ENCODE results near the gene ALG11. TPM values are rescaled to one million over a fixed set of nuclear protein-coding genes. Genes with fewer than 3 reads are reported as not detected.

Gene ALG11
- total and polyA plus RNA-seq, 4 donors: 5.4 to 34.5 (median 11.9) TPM

DNA sequence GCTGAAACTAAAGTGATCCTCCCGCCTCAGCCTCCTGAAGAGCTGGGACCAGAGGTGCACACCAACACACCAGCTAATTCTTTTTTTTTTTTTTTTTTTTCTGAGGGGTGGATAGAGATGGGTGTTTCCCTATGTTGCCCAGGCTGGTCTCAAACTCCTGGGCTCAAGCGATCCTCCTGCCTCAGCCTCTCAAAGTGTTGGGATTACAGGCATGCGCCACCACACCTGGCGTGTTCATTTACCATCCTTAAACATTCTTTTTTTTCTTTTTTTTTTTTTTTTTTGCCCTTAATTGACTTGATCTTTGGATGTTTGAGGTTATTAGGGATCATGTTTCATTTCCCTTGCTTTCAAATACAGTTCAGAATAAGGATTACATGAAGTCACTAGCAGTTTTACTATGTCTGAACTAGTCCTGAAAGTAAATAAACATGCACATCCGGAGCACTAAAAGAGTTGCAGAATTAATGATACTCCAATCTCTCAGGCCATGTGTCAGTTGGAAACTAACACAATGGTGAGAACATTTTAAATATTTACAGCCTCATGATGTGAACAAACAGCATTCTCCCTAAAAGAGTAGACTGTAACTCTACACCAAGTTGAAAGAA, 22.5 kb downstream of the ALG11 start:
- H3K9me3 ChIP-seq (ENCODE audit: control insufficient read depth in 4 of 4, low read length in 3 of 4): no peaks in the 10 kb centered on the region
- TF ChIP-seq EGR1 (IDR thresholded peaks at IDR 0.05; ENCODE audit: low read depth in 2 of 2): no peak
- TF ChIP-seq YY1 (IDR thresholded peaks at IDR 0.05): no peak
- TF ChIP-seq, protein P1, sequence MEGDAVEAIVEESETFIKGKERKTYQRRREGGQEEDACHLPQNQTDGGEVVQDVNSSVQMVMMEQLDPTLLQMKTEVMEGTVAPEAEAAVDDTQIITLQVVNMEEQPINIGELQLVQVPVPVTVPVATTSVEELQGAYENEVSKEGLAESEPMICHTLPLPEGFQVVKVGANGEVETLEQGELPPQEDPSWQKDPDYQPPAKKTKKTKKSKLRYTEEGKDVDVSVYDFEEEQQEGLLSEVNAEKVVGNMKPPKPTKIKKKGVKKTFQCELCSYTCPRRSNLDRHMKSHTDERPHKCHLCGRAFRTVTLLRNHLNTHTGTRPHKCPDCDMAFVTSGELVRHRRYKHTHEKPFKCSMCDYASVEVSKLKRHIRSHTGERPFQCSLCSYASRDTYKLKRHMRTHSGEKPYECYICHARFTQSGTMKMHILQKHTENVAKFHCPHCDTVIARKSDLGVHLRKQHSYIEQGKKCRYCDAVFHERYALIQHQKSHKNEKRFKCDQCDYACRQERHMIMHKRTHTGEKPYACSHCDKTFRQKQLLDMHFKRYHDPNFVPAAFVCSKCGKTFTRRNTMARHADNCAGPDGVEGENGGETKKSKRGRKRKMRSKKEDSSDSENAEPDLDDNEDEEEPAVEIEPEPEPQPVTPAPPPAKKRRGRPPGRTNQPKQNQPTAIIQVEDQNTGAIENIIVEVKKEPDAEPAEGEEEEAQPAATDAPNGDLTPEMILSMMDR (IDR thresholded peaks at IDR 0.05; ENCODE audit: low read depth, low read length, missing input control): no peak
- TF ChIP-seq FOXA1 (IDR thresholded peaks at IDR 0.05): no peak
- no peak overlapping the region for H3K9ac ChIP-seq (ENCODE audit: low read depth in 1 of 2, low read length in 2 of 2)
- H3K27ac ChIP-seq (ENCODE audit: low read depth in 1 of 2, low read length in 2 of 2): no peak overlapping the region
- no peak overlapping the region for H3K4me3 ChIP-seq (ENCODE audit: low read depth in 1 of 3, low read length in 3 of 3)
- no peaks in the 10 kb centered on the region for H3K27me3 ChIP-seq (ENCODE audit: control insufficient read depth in 4 of 4, insufficient read depth in 4 of 4, low read length in 3 of 4)
- peaks cover 0 to 3% (median 0%) of the 10 kb centered on the region in 4 donors for H3K4me1 ChIP-seq (ENCODE audit: control insufficient read depth in 4 of 4, insufficient read depth in 4 of 4, low read length in 3 of 4)
- WGBS: 86% methylated on average over 5 of the region's 5 CpGs
- no peaks in the 10 kb centered on the region for H3K36me3 ChIP-seq (ENCODE audit: control insufficient read depth in 4 of 4, insufficient read depth in 3 of 4, low read depth in 1 of 4, low read length in 3 of 4)
- DNase-seq (ENCODE audit: low spot score): no peak

DNA sequence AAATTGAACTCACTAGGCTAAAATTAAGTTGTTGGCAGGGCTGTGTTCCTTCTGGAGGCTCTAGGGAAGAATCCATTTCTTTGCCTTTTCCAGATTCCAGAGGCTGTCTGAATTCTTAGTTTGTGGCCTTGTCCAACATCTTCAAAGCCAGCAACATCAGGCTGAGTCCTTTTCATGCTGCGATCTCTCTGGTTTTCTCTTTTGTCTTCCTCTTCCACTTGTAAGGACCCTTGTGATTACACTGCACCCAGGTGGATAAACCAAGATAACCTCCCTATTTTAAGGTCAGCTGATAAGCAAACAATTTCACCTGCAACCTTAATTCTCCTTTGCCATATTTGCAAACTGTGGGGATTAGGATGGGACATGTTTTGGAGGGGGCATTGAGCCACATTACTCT, 23.8 kb downstream of the ALG11 start:
- H3K27ac ChIP-seq (ENCODE audit: low read depth in 1 of 2, low read length in 2 of 2): no peak overlapping the region
- no peak overlapping the region for H3K4me3 ChIP-seq (ENCODE audit: low read depth in 1 of 3, low read length in 3 of 3)
- H3K9ac ChIP-seq (ENCODE audit: low read depth in 1 of 2, low read length in 2 of 2): no peak overlapping the region
- H3K36me3 ChIP-seq (ENCODE audit: control insufficient read depth in 4 of 4, insufficient read depth in 3 of 4, low read depth in 1 of 4, low read length in 3 of 4): no peaks in the 10 kb centered on the region
- H3K9me3 ChIP-seq (ENCODE audit: control insufficient read depth in 4 of 4, low read length in 3 of 4): no peaks in the 10 kb centered on the region
- H3K27me3 ChIP-seq (ENCODE audit: control insufficient read depth in 4 of 4, insufficient read depth in 4 of 4, low read length in 3 of 4): no peaks in the 10 kb centered on the region
- H3K4me1 ChIP-seq (ENCODE audit: control insufficient read depth in 4 of 4, insufficient read depth in 4 of 4, low read length in 3 of 4): peaks cover 0 to 3% (median 0%) of the 10 kb centered on the region in 4 donors
- WGBS: 94% methylated on average over 1 of the region's 1 CpG
- no peak for DNase-seq (ENCODE audit: low spot score)
- TF ChIP-seq, protein P2, sequence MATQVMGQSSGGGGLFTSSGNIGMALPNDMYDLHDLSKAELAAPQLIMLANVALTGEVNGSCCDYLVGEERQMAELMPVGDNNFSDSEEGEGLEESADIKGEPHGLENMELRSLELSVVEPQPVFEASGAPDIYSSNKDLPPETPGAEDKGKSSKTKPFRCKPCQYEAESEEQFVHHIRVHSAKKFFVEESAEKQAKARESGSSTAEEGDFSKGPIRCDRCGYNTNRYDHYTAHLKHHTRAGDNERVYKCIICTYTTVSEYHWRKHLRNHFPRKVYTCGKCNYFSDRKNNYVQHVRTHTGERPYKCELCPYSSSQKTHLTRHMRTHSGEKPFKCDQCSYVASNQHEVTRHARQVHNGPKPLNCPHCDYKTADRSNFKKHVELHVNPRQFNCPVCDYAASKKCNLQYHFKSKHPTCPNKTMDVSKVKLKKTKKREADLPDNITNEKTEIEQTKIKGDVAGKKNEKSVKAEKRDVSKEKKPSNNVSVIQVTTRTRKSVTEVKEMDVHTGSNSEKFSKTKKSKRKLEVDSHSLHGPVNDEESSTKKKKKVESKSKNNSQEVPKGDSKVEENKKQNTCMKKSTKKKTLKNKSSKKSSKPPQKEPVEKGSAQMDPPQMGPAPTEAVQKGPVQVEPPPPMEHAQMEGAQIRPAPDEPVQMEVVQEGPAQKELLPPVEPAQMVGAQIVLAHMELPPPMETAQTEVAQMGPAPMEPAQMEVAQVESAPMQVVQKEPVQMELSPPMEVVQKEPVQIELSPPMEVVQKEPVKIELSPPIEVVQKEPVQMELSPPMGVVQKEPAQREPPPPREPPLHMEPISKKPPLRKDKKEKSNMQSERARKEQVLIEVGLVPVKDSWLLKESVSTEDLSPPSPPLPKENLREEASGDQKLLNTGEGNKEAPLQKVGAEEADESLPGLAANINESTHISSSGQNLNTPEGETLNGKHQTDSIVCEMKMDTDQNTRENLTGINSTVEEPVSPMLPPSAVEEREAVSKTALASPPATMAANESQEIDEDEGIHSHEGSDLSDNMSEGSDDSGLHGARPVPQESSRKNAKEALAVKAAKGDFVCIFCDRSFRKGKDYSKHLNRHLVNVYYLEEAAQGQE (IDR thresholded peaks at IDR 0.05): no peak
- TF ChIP-seq SP1 (IDR thresholded peaks at IDR 0.05) (no peak), FOXA2 (IDR thresholded peaks at IDR 0.05) (no peak), YY1 (IDR thresholded peaks at IDR 0.05) (no peak), TAF1 (conservative IDR thresholded peaks at IDR 0.05) (no peak), EGR1 (IDR thresholded peaks at IDR 0.05; ENCODE audit: low read depth in 2 of 2) (no peak), RXRA (IDR thresholded peaks at IDR 0.05) (no peak), HNF4G (IDR thresholded peaks at IDR 0.05) (no peak), FOXA1 (IDR thresholded peaks at IDR 0.05) (no peak), GABPA (IDR thresholded peaks at IDR 0.05 in 1 of 2, conservative IDR thresholded peaks at IDR 0.05 in 1 of 2) (no peak)

DNA sequence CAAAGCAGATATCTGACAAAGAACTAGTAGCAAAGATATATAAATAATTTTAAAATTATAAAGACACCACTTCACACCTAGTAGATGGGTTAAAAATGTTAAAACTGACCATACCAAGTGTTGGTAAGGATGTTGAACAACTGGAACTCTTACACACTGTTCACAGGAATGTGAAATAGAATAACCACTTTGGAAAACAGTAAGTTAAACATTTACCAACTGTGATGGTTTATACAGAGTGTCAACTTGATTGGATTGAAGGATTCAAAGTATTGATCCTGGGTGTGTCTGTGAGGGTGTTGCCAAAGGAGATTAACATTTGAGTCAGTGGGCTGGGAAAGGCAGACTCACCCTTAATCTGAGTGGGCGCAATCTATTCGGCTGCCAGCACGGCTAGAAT, 31.5 kb downstream of the ALG11 start:
- Histone ChIP-seq H3K4me3 (ENCODE audit: low read depth in 1 of 3, low read length in 3 of 3) (no peak overlapping the region), H3K4me1 (ENCODE audit: control insufficient read depth in 4 of 4, insufficient read depth in 4 of 4, low read length in 3 of 4) (no peaks in the 10 kb centered on the region), H3K9ac (ENCODE audit: low read depth in 1 of 2, low read length in 2 of 2) (no peak overlapping the region), H3K27ac (ENCODE audit: low read depth in 1 of 2, low read length in 2 of 2) (no peak overlapping the region), H3K36me3 (ENCODE audit: control insufficient read depth in 4 of 4, insufficient read depth in 3 of 4, low read depth in 1 of 4, low read length in 3 of 4) (no peaks in the 10 kb centered on the region), H3K27me3 (ENCODE audit: control insufficient read depth in 4 of 4, insufficient read depth in 4 of 4, low read length in 3 of 4) (no peaks in the 10 kb centered on the region), H3K9me3 (ENCODE audit: control insufficient read depth in 4 of 4, low read length in 3 of 4) (no peaks in the 10 kb centered on the region)
- DNase-seq (ENCODE audit: low spot score): no peak
- 96% methylated on average over 3 of the region's 3 CpGs for WGBS
- TF ChIP-seq TAF1 (conservative IDR thresholded peaks at IDR 0.05) (no peak), RXRA (IDR thresholded peaks at IDR 0.05) (no peak), HNF4A (conservative IDR thresholded peaks at IDR 0.05) (no peak)

All from liver (tissue), 9 donors.